ENCODE data around the gene SF1.
A peak's percentile ranks its signal among the peaks of the same experiment; 100 is the strongest.

Gene SF1

GRCh38 chr11:64751136-64751535, 27.2 kb downstream of the SF1 start:
- H3K27ac ChIP-seq (ENCODE audit: low read length), result no peak overlapping the region

GRCh38 chr11:64750361-64751054, 27.8 kb downstream of the SF1 start:
- Histone ChIP-seq H3K4me3 (ENCODE audit: low read length in 2 of 2) (no peak overlapping the region), H3K27me3 (ENCODE audit: control insufficient read depth in 1 of 2, insufficient read depth in 2 of 2, low read length in 2 of 2) (no peaks in the 10 kb centered on the region), H3K4me1 (ENCODE audit: control insufficient read depth, insufficient read depth, low read length) (peaks cover 6% of the 10 kb centered on the region), H3K36me3 (ENCODE audit: control insufficient read depth in 2 of 2, insufficient read depth in 2 of 2, low read length in 2 of 2) (peaks cover 11 to 27% of the 10 kb centered on the region in 2 donors), H3K9ac (ENCODE audit: low read length in 2 of 2) (no peak overlapping the region), H3K9me3 (ENCODE audit: control insufficient read depth in 2 of 2, low read length in 2 of 2) (no peaks in the 10 kb centered on the region), H3K27ac (ENCODE audit: low read length) (no peak overlapping the region)

More at GRCh38 chr11:64751136-64751535, 27.2 kb downstream of the SF1 start:
- no peaks in the 10 kb centered on the region for H3K27me3 ChIP-seq (ENCODE audit: control insufficient read depth in 1 of 2, insufficient read depth in 2 of 2, low read length in 2 of 2)
- no peaks in the 10 kb centered on the region for H3K9me3 ChIP-seq (ENCODE audit: control insufficient read depth in 2 of 2, low read length in 2 of 2)
- no peak overlapping the region for H3K9ac ChIP-seq (ENCODE audit: low read length in 2 of 2)
- H3K36me3 ChIP-seq (ENCODE audit: control insufficient read depth in 2 of 2, insufficient read depth in 2 of 2, low read length in 2 of 2), result peaks cover 11 to 28% of the 10 kb centered on the region in 2 donors
- H3K4me1 ChIP-seq (ENCODE audit: control insufficient read depth, insufficient read depth, low read length), result peaks cover 3% of the 10 kb centered on the region
- no peak overlapping the region for H3K4me3 ChIP-seq (ENCODE audit: low read length in 2 of 2)

GRCh38 chr11:64747961-64748665, 30.2 kb downstream of the SF1 start:
- no peaks in the 10 kb centered on the region for H3K9me3 ChIP-seq (ENCODE audit: control insufficient read depth in 2 of 2, low read length in 2 of 2)
- H3K4me1 ChIP-seq (ENCODE audit: control insufficient read depth, insufficient read depth, low read length), result peaks cover 27% of the 10 kb centered on the region
- peak overlapping the region; percentile 60 for H3K27ac ChIP-seq (ENCODE audit: low read length)
- H3K9ac ChIP-seq (ENCODE audit: low read length in 2 of 2), result no peak overlapping the region
- H3K36me3 ChIP-seq (ENCODE audit: control insufficient read depth in 2 of 2, insufficient read depth in 2 of 2, low read length in 2 of 2), result peaks cover 11 to 24% of the 10 kb centered on the region in 2 donors
- H3K27me3 ChIP-seq (ENCODE audit: control insufficient read depth in 1 of 2, insufficient read depth in 2 of 2, low read length in 2 of 2), result no peaks in the 10 kb centered on the region
- H3K4me3 ChIP-seq (ENCODE audit: low read length in 2 of 2), result no peak overlapping the region

GRCh38 chr11:64746486-64746885, 31.9 kb downstream of the SF1 start:
- peak overlapping the region in 1 of 2 donors; percentile 35 for H3K4me3 ChIP-seq (ENCODE audit: low read length in 2 of 2)
- peaks cover 5 to 10% of the 10 kb centered on the region in 2 donors for H3K36me3 ChIP-seq (ENCODE audit: control insufficient read depth in 2 of 2, insufficient read depth in 2 of 2, low read length in 2 of 2)
- H3K27me3 ChIP-seq (ENCODE audit: control insufficient read depth in 1 of 2, insufficient read depth in 2 of 2, low read length in 2 of 2), result no peaks in the 10 kb centered on the region
- H3K27ac ChIP-seq (ENCODE audit: low read length), result peak overlapping the region; percentile 99
- H3K9ac ChIP-seq (ENCODE audit: low read length in 2 of 2), result peak overlapping the region; percentile 50 to 66
- H3K4me1 ChIP-seq (ENCODE audit: control insufficient read depth, insufficient read depth, low read length), result peaks cover 42% of the 10 kb centered on the region
- no peaks in the 10 kb centered on the region for H3K9me3 ChIP-seq (ENCODE audit: control insufficient read depth in 2 of 2, low read length in 2 of 2)

GRCh38 chr11:64745521-64746328, 32.6 kb downstream of the SF1 start:
- Histone ChIP-seq H3K4me1 (ENCODE audit: control insufficient read depth, insufficient read depth, low read length) (peaks cover 44% of the 10 kb centered on the region), H3K36me3 (ENCODE audit: control insufficient read depth in 2 of 2, insufficient read depth in 2 of 2, low read length in 2 of 2) (peaks cover 4 to 5% of the 10 kb centered on the region in 2 donors), H3K27me3 (ENCODE audit: control insufficient read depth in 1 of 2, insufficient read depth in 2 of 2, low read length in 2 of 2) (no peaks in the 10 kb centered on the region), H3K9ac (ENCODE audit: low read length in 2 of 2) (peak overlapping the region; percentile 91 to 93), H3K4me3 (ENCODE audit: low read length in 2 of 2) (peak overlapping the region; percentile 67 to 84), H3K27ac (ENCODE audit: low read length) (peak overlapping the region; percentile 99), H3K9me3 (ENCODE audit: control insufficient read depth in 2 of 2, low read length in 2 of 2) (no peaks in the 10 kb centered on the region)

GRCh38 chr11:64745189-64745520, 33.2 kb downstream of the SF1 start:
- no peaks in the 10 kb centered on the region for H3K9me3 ChIP-seq (ENCODE audit: control insufficient read depth in 2 of 2, low read length in 2 of 2)
- H3K36me3 ChIP-seq (ENCODE audit: control insufficient read depth in 2 of 2, insufficient read depth in 2 of 2, low read length in 2 of 2), result peaks cover under 1% of the 10 kb centered on the region in 2 donors
- peaks cover 44% of the 10 kb centered on the region for H3K4me1 ChIP-seq (ENCODE audit: control insufficient read depth, insufficient read depth, low read length)
- H3K9ac ChIP-seq (ENCODE audit: low read length in 2 of 2), result peak overlapping the region; percentile 91 to 93
- peak overlapping the region; percentile 67 to 84 for H3K4me3 ChIP-seq (ENCODE audit: low read length in 2 of 2)
- no peaks in the 10 kb centered on the region for H3K27me3 ChIP-seq (ENCODE audit: control insufficient read depth in 1 of 2, insufficient read depth in 2 of 2, low read length in 2 of 2)
- peak overlapping the region; percentile 99 for H3K27ac ChIP-seq (ENCODE audit: low read length)

GRCh38 chr11:64744544-64745188, 33.7 kb downstream of the SF1 start:
- H3K9me3 ChIP-seq (ENCODE audit: control insufficient read depth in 2 of 2, low read length in 2 of 2), result no peaks in the 10 kb centered on the region

GRCh38 chr11:64743591-64744543, 34.5 kb downstream of the SF1 start, which contains the start of gene RASGRP2:
TSS of gene RASGRP2 (minus strand) at chr11:64744142. CDS start at chr11:64742866, 1,276 bp downstream.
- H3K36me3 ChIP-seq (ENCODE audit: control insufficient read depth in 2 of 2, insufficient read depth in 2 of 2, low read length in 2 of 2), result no peaks in the 10 kb centered on the region
- peak within 1 kb of the TSS; percentile 99 for H3K27ac ChIP-seq (ENCODE audit: low read length)
- H3K9ac ChIP-seq (ENCODE audit: low read length in 2 of 2), result peak within 1 kb of the TSS; percentile 91 to 93
- H3K27me3 ChIP-seq (ENCODE audit: control insufficient read depth in 1 of 2, insufficient read depth in 2 of 2, low read length in 2 of 2), result no peaks in the 10 kb centered on the region
- peak within 1 kb of the TSS; percentile 67 to 84 for H3K4me3 ChIP-seq (ENCODE audit: low read length in 2 of 2)
- H3K4me1 ChIP-seq (ENCODE audit: control insufficient read depth, insufficient read depth, low read length), result peaks cover 44% of the 10 kb centered on the region
- no peaks in the 10 kb centered on the region for H3K9me3 ChIP-seq (ENCODE audit: control insufficient read depth in 2 of 2, low read length in 2 of 2)

More at GRCh38 chr11:64744544-64745188, 33.7 kb downstream of the SF1 start:
- no peaks in the 10 kb centered on the region for H3K36me3 ChIP-seq (ENCODE audit: control insufficient read depth in 2 of 2, insufficient read depth in 2 of 2, low read length in 2 of 2)
- H3K27ac ChIP-seq (ENCODE audit: low read length), result peak overlapping the region; percentile 99
- H3K4me3 ChIP-seq (ENCODE audit: low read length in 2 of 2), result peak overlapping the region; percentile 67 to 84
- no peaks in the 10 kb centered on the region for H3K27me3 ChIP-seq (ENCODE audit: control insufficient read depth in 1 of 2, insufficient read depth in 2 of 2, low read length in 2 of 2)
- peak overlapping the region; percentile 91 to 93 for H3K9ac ChIP-seq (ENCODE audit: low read length in 2 of 2)
- H3K4me1 ChIP-seq (ENCODE audit: control insufficient read depth, insufficient read depth, low read length), result peaks cover 44% of the 10 kb centered on the region

DNA sequence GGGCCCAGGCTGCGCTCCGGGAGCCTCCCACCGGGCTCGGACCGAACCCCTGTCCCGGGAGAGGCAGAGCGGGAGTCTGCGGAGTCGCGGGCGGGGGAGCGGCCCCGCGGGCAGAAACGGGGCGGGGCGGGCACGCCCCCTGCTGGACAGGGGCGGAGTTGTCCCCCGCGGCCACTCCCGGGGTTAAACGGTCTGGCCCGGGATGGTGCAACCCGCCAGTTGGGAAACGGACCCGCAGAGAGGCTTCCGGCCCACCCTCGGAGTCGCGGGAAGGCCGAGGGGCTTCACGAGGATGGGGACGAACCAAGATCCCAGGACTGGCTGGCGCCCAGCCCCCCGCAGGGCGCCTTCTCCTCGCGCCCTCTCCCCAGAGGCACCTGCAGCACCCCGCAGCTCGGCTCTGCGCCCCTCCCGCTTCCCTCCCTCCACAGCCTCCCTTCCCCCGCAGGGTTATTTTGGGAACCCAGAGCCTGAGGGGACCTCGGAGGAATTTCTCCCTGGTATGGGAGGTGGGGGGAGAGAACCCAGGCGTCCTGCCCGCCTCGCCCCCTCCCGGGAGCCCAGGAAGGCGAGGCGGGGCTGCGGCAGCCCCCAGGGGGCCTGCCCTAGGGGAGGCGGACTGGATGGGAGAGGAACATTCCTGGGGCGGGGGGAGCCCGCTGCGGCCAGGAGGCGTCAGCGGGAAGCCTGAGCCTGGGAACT, 35.3 kb downstream of the SF1 start:
- no peaks in the 10 kb centered on the region for H3K36me3 ChIP-seq (ENCODE audit: control insufficient read depth in 2 of 2, insufficient read depth in 2 of 2, low read length in 2 of 2)

More for the DNA sequence above, 35.3 kb downstream of the SF1 start:
- Histone ChIP-seq H3K27me3 (ENCODE audit: control insufficient read depth in 1 of 2, insufficient read depth in 2 of 2, low read length in 2 of 2) (no peaks in the 10 kb centered on the region), H3K9me3 (ENCODE audit: control insufficient read depth in 2 of 2, low read length in 2 of 2) (no peaks in the 10 kb centered on the region), H3K4me1 (ENCODE audit: control insufficient read depth, insufficient read depth, low read length) (peaks cover 44% of the 10 kb centered on the region), H3K9ac (ENCODE audit: low read length in 2 of 2) (peak overlapping the region; percentile 52 to 60), H3K4me3 (ENCODE audit: low read length in 2 of 2) (peak overlapping the region; percentile 52 to 84), H3K27ac (ENCODE audit: low read length) (peak overlapping the region; percentile 77)

Data from stomach smooth muscle (tissue), 2 donors.